ENCODE measurements around the gene MPO. TPM values are rescaled to one million over a fixed set of nuclear protein-coding genes. Genes with fewer than 3 reads are reported as not detected.

MPO gene
- total and polyA plus RNA-seq, 2 experiments from 2014 or later: 0.13 TPM; not detected in 1

DNA sequence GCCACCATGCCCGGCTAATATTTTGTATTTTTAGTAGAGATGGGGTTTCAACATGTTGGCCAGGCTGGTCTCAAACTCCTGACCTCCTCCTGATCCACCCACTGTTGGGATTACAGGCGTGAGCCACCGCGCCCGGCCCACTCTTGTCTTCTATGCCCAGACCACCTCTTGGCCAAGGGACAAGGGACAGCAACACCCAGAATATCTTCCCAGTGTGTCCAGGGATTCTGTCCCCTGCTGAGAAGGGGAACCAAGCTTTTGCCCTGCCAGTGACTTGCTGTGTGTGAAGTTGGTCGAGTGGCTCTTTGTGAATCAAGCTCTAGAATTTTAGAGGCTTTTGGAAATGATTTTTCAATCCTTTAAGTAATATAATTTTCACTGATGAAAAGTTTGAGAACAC, 1.7 kb upstream of the MPO start:
- Histone ChIP-seq H3K9me3 (ENCODE audit: low read depth) (no peaks in the 10 kb centered on the region), H3K27me3 (no peaks in the 10 kb centered on the region)

DNA sequence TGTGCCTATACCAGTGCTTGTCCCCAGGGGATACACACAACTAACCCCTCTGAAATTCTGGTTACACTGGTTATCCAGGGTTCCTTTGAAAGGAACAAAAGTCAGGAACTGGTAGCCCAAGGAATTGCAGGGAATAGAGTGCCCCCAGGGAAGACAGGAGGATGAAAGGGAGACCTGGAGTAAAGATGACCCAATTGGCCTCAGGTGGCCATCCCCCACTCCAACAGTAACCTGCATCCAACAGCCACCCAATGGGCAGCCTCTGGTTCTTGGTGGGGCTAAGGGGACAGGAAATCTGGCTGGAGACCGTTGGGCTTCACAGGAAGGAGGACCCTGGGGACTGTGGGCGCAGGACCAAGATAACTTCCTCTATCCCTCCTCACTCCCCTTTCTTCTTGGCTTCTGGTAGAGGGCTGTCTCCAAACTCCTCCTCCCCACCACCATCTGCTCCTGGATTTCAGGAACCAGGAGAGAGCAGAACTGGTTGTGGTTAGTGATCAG, 826 bp upstream of the MPO start:
- Histone ChIP-seq H3K4me1 (ENCODE audit: insufficient read depth) (no peaks in the 10 kb centered on the region), H3K9me3 (ENCODE audit: low read depth) (no peaks in the 10 kb centered on the region), H3K4me2 (no peak overlapping the region), H2AFZ (no peak overlapping the region), H3K27me3 (no peaks in the 10 kb centered on the region), H3K4me3 (no peak overlapping the region), H3K9me2 (replicated peaks; ENCODE audit: insufficient read depth) (no peaks in the 10 kb centered on the region), H4K20me1 (ENCODE audit: insufficient read depth, poor library complexity, severe bottlenecking) (no peaks in the 10 kb centered on the region), H3K27ac (no peak overlapping the region), H3K79me2 (no peaks in the 10 kb centered on the region), H3K36me3 (replicated peaks; ENCODE audit: insufficient read depth, low read depth) (no peaks in the 10 kb centered on the region)
- no peak for DNase-seq (ENCODE audit: low spot score)
- 57% methylated on average over 2 of the region's 2 CpGs for WGBS (ENCODE audit: low lambda C conversion rate, missing lambda C conversion rate)
- TF ChIP-seq EZH2phosphoT487 (IDR thresholded peaks at IDR 0.05; ENCODE audit: low read depth, severe bottlenecking, unreplicated experiment) (no peak), EZH2 (IDR thresholded peaks at IDR 0.05; ENCODE audit: borderline replicate concordance) (no peak)
- TF ChIP-seq, protein P1, sequence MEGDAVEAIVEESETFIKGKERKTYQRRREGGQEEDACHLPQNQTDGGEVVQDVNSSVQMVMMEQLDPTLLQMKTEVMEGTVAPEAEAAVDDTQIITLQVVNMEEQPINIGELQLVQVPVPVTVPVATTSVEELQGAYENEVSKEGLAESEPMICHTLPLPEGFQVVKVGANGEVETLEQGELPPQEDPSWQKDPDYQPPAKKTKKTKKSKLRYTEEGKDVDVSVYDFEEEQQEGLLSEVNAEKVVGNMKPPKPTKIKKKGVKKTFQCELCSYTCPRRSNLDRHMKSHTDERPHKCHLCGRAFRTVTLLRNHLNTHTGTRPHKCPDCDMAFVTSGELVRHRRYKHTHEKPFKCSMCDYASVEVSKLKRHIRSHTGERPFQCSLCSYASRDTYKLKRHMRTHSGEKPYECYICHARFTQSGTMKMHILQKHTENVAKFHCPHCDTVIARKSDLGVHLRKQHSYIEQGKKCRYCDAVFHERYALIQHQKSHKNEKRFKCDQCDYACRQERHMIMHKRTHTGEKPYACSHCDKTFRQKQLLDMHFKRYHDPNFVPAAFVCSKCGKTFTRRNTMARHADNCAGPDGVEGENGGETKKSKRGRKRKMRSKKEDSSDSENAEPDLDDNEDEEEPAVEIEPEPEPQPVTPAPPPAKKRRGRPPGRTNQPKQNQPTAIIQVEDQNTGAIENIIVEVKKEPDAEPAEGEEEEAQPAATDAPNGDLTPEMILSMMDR (IDR thresholded peaks at IDR 0.05; ENCODE audit: poor library complexity): no peak

More for the DNA sequence above, 1.7 kb upstream of the MPO start:
- TF ChIP-seq EZH2 (IDR thresholded peaks at IDR 0.05; ENCODE audit: borderline replicate concordance): no peak
- TF ChIP-seq EZH2phosphoT487 (IDR thresholded peaks at IDR 0.05; ENCODE audit: low read depth, severe bottlenecking, unreplicated experiment): no peak
- TF ChIP-seq, protein P1 (IDR thresholded peaks at IDR 0.05; ENCODE audit: poor library complexity): no peak
- Histone ChIP-seq H3K4me3 (no peak overlapping the region), H3K9me2 (replicated peaks; ENCODE audit: insufficient read depth) (no peaks in the 10 kb centered on the region), H3K36me3 (replicated peaks; ENCODE audit: insufficient read depth, low read depth) (no peaks in the 10 kb centered on the region), H3K79me2 (no peaks in the 10 kb centered on the region), H4K20me1 (ENCODE audit: insufficient read depth, poor library complexity, severe bottlenecking) (no peaks in the 10 kb centered on the region), H2AFZ (no peak overlapping the region), H3K4me1 (ENCODE audit: insufficient read depth) (no peaks in the 10 kb centered on the region), H3K27ac (no peak overlapping the region), H3K4me2 (no peak overlapping the region)
- WGBS (ENCODE audit: low lambda C conversion rate, missing lambda C conversion rate): 94% methylated on average over 6 of the region's 6 CpGs
- no peak for DNase-seq (ENCODE audit: low spot score)

DNA sequence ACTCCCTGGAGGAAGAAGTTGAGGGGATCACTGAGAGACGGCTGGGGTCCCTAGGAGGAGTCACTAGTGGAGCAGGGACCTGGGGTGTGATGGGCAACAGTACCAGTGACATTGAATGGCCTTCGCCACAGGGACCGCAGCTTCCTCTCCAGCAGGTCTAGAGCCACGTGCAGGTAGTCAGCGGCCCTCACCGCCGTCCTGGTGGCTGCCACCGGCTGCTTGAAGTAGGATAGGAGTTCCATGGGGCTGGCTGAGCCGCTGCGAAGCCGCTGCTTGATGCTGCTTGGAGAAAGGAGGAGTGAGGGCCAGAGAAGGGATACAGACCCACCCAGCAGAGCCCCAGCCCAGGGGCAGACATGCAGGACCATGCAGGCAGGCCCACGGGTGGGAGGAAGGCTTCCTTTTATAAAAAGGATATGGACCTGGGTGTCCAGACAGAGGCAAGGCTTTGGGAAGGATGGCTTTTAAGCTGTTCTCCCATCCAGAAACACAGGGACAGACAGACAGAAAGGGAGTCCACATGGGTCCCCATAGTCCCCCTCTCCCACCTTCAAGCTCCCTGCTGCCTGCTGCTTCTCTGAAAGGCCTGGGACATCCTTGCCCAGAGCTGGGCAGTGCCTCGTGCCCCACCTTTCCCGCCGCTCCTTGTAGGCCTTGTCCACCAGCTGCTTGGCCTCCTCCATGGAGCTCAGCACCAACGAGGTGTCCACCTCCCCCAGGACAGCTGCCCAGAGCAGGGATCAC, 827 bp downstream of the MPO start:
- Histone ChIP-seq H3K4me1 (ENCODE audit: insufficient read depth) (no peaks in the 10 kb centered on the region), H3K4me3 (no peak overlapping the region), H3K4me2 (no peak overlapping the region), H3K79me2 (no peaks in the 10 kb centered on the region), H3K27ac (no peak overlapping the region), H3K9me3 (ENCODE audit: low read depth) (no peaks in the 10 kb centered on the region), H3K36me3 (replicated peaks; ENCODE audit: insufficient read depth, low read depth) (no peaks in the 10 kb centered on the region), H3K27me3 (no peaks in the 10 kb centered on the region), H2AFZ (no peak overlapping the region), H4K20me1 (ENCODE audit: insufficient read depth, poor library complexity, severe bottlenecking) (no peaks in the 10 kb centered on the region), H3K9me2 (replicated peaks; ENCODE audit: insufficient read depth) (no peaks in the 10 kb centered on the region)
- no peak for DNase-seq (ENCODE audit: low spot score)
- WGBS (ENCODE audit: low lambda C conversion rate, missing lambda C conversion rate): 87% methylated on average over 16 of the region's 16 CpGs
- TF ChIP-seq EZH2phosphoT487 (IDR thresholded peaks at IDR 0.05; ENCODE audit: low read depth, severe bottlenecking, unreplicated experiment) (no peak), EZH2 (IDR thresholded peaks at IDR 0.05; ENCODE audit: borderline replicate concordance) (no peak)
- TF ChIP-seq, protein P1 (IDR thresholded peaks at IDR 0.05; ENCODE audit: poor library complexity): no peak

Data from hepatocyte (in vitro differentiated cells).